ENCODE results near the gene AKNAD1. TPM values are rescaled to one million over a fixed set of nuclear protein-coding genes. Genes with fewer than 3 reads are reported as not detected.

AKNAD1 gene
- total RNA-seq: 2.8 TPM

GRCh38 chr1:108856994-108857393 lies at the start of gene AKNAD1:
TSS of gene AKNAD1 (minus strand) at chr1:108857094. CDS start at chr1:108852664, 4,430 bp downstream.

Other genes starting within 250 kb of the AKNAD1 start
- 37.8 TPM for gene HENMT1, start 196.0 kb downstream of the AKNAD1 start, total RNA-seq
- gene PRPF38B, start 164.8 kb downstream of the AKNAD1 start, total RNA-seq: 18.9 TPM
- not detected for gene FNDC7, start 144.2 kb downstream of the AKNAD1 start, total RNA-seq
- gene STXBP3, start 110.4 kb downstream of the AKNAD1 start, total RNA-seq: 42.0 TPM
- 60.4 TPM for gene GPSM2, start 19.9 kb upstream of the AKNAD1 start, total RNA-seq
- 39.4 TPM for gene CLCC1, start 106.4 kb upstream of the AKNAD1 start, total RNA-seq
- gene WDR47, start 185.0 kb upstream of the AKNAD1 start, total RNA-seq: 195 TPM
- gene TAF13, start 218.9 kb upstream of the AKNAD1 start, total RNA-seq: 79.6 TPM
- gene TMEM167B, start 233.7 kb upstream of the AKNAD1 start, total RNA-seq: 38.3 TPM

Measured in diencephalon (tissue), 1 donor.